ENCODE results near the gene GMPPA. TPM values are rescaled to one million over a fixed set of nuclear protein-coding genes. Genes with fewer than 3 reads are reported as not detected.
A peak's percentile ranks its signal among the peaks of the same experiment; 100 is the strongest.

GMPPA gene
- total RNA-seq, 1 donor from 2014 or later: 33.4 TPM

- no peak for DNase-seq
Measured at GRCh38 chr2:219506802-219507526, 8.3 kb downstream of the GMPPA start.

- no peak for DNase-seq
Measured at GRCh38 chr2:219507581-219508443, 9.1 kb downstream of the GMPPA start.

- no peak for DNase-seq
Measured at GRCh38 chr2:219508444-219508734, 9.7 kb downstream of the GMPPA start.

GRCh38 chr2:219508971-219509779, 10.5 kb downstream of the GMPPA start:
- DNase-seq: no peak

- peak; percentile 64 for DNase-seq
Measured at GRCh38 chr2:219509780-219510511, 11.3 kb downstream of the GMPPA start.

GRCh38 chr2:219510512-219511135, 11.9 kb downstream of the GMPPA start:
- DNase-seq: no peak

- no peak for DNase-seq
Measured at GRCh38 chr2:219511547-219512325, 13.0 kb downstream of the GMPPA start.

- DNase-seq: no peak
Measured at GRCh38 chr2:219512524-219513216, 14.0 kb downstream of the GMPPA start.

- no peak for DNase-seq
Measured at GRCh38 chr2:219513787-219514186, 15.1 kb downstream of the GMPPA start.

GRCh38 chr2:219514196-219514761, 15.6 kb downstream of the GMPPA start, which contains the start of gene ASIC4:
Gene ASIC4 (plus strand): TSS chr2:219514482. CDS start chr2:219514725, 243 bp downstream.
- DNase-seq: no peak

- DNase-seq: no peak
Measured at GRCh38 chr2:219514836-219515235, 16.1 kb downstream of the GMPPA start.

GRCh38 chr2:219515874-219516629, 17.4 kb downstream of the GMPPA start:
- DNase-seq: no peak

GRCh38 chr2:219516888-219517287, 18.2 kb downstream of the GMPPA start:
- no peak for DNase-seq

- DNase-seq: no peak
Measured at GRCh38 chr2:219517954-219518778, 19.5 kb downstream of the GMPPA start.

GRCh38 chr2:219519526-219519916, 20.8 kb downstream of the GMPPA start:
- no peak for DNase-seq

- no peak for DNase-seq
Measured at GRCh38 chr2:219520079-219520478, 21.4 kb downstream of the GMPPA start.

- DNase-seq: peak; percentile 40
Measured at GRCh38 chr2:219521066-219521880, 22.6 kb downstream of the GMPPA start.

All from dermis blood vessel endothelial cell (primary cell).